SU-DHL-6 (cell line): ENCODE results near the gene ASL.
"Not testable (repeated sequence)": the region's sequence is repeated elsewhere in the genome, so short reads cannot be mapped to it uniquely, and the experiment has no call there.

Source experiments
- CTCF ChIP-seq: fragments of 200-600 bp; sonication (generic); IDR thresholded peaks from one replicate; pipeline ENCODE4 v1.5.1; 2017; ENCODE audit warnings: antibody characterized with exemption, mild to moderate bottlenecking, low read length, moderate library complexity; ENCODE audit not compliant: insufficient read depth, poor library complexity, severe bottlenecking
- EZH2phosphoT487 ChIP-seq: fragments of 200-600 bp; sonication (generic), shearing (Covaris generic); conservative IDR thresholded peaks from 2 replicates; pipeline ENCODE4 v1.6.1; 2018; ENCODE audit warnings: mild to moderate bottlenecking, antibody characterized with exemption, low read length, moderate library complexity, mixed read lengths

DNA sequence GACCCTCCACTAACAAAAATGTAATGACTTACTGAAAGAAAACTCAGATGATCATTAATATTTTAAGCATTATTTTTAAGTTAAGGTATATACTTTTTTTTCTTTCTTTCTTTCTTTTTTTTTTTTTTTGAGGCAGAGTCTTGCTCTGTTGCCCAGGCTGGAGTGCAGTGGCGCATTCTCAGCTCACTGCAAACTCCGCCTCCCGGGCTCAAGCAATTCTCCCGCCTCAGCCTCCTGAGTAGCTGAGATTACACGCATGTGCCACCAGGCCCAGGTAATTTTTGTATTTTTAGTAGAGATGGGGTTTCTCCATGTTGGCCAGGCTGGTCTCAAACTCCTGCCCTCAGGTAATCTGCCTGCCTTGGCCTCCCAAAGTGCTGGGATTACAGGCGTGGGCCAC is 26.5 kb downstream of the ASL start:
- not testable (repeated sequence) for TF ChIP-seq CTCF, EZH2phosphoT487
